Upper lobe of left lung (tissue), 6 donors: ENCODE data around the gene SELENOK. TPM values are rescaled to one million over a fixed set of nuclear protein-coding genes. Genes with fewer than 3 reads are reported as not detected.
A peak's percentile ranks its signal among the peaks of the same experiment; 100 is the strongest.

Experiments
- ATAC-seq, 2 donors: fragments of 200-7000 bp; cut with Tn5 transposase; one replicate each; pipeline ENCODE4 v1.9.1; 2022; ENCODE audit warnings: mild to moderate bottlenecking in 2 of 2, moderate library complexity in 2 of 2; ENCODE audit not compliant: low FRiP score in 2 of 2
- DNase-seq, 2 donors: peaks; one replicate each; pipeline ENCODE4 v3.0.0-alpha.2; 2019 to 2020
- H3K27ac ChIP-seq, 4 donors: fragments of 200-600 bp; sonication (generic); one replicate each; pipeline ENCODE4 v1.5.1; 2016 to 2019
- H3K27me3 ChIP-seq, 4 donors: fragments of 200-600 bp; sonication (generic); one replicate each; pipeline ENCODE4 v1.5.1; 2017 to 2019
- H3K36me3 ChIP-seq, 4 donors: fragments of 200-600 bp; sonication (generic); one replicate each; pipeline ENCODE4 v1.5.1; 2016 to 2019
- H3K4me1 ChIP-seq, 4 donors: fragments of 200-600 bp; sonication (generic); one replicate each; pipeline ENCODE4 v1.5.1; 2018 to 2019
- H3K4me3 ChIP-seq, 4 donors: fragments of 200-600 bp; sonication (generic); one replicate each; pipeline ENCODE4 v1.5.1; 2017 to 2019; ENCODE audit warnings: mild to moderate bottlenecking in 2 of 4, moderate library complexity in 1 of 4
- H3K9me3 ChIP-seq, 4 donors: fragments of 200-600 bp; sonication (generic); one replicate each; pipeline ENCODE4 v1.5.1; 2018 to 2019
- EP300 ChIP-seq, 4 donors: sonication (generic); formaldehyde crosslinking; IDR thresholded peaks; one replicate each; pipeline ENCODE4 v1.5.1; 2017; ENCODE audit warnings: antibody characterized with exemption in 4 of 4, control low read depth in 2 of 4
- POLR2A ChIP-seq, 4 donors: fragments of 450-650 bp; IDR thresholded peaks; one replicate each; pipeline ENCODE4 v1.5.1; 2016 to 2017; ENCODE audit warnings: antibody characterized with exemption in 4 of 4, mild to moderate bottlenecking in 2 of 4
- POLR2AphosphoS5 ChIP-seq, 2 donors: sonication (generic); formaldehyde crosslinking; IDR thresholded peaks; one replicate each; pipeline ENCODE4 v1.5.1; 2017; ENCODE audit warnings: antibody characterized with exemption in 2 of 2
- WGBS, 2 donors: methylation state at CpG; one replicate each; pipeline ENCODE4 v1.1.5; 2017 to 2018; 5-methylcytosine and 5-hydroxymethylcytosine counted together
- total RNA-seq, 6 donors: library from RNA; depleted of rRNA in 4 of 6; stranded (reverse); fragments of >200 nt in 4 of 6; gene quantifications; one replicate each; pipeline versions ENCODE4 v1.1.0 to v1.2.1, GENCODE V29; 2016 to 2021
- TF ChIP-seq, protein P1 (sequence below), 6 experiments: fragments of 450-650 bp in 4 of 6; fragments of 200-600 bp in 2 of 6; sonication (generic) in 2 of 6; IDR thresholded peaks; one replicate each; pipeline ENCODE4 v1.5.1; 2016 to 2019; ENCODE audit warnings: antibody characterized with exemption in 6 of 6
- donor health status: DM: no; HTN: no; CAD: no; lungs with moderate emphysema.
- donor health status: DM: no; HTN: yes; CAD: no; lungs with severe emphysema.

The SELENOK gene
- total RNA-seq = 10 to 100 TPM in 5 of 6 donors, 1 to 10 TPM in 1; 9.4 to 97.3 (median 44.0) TPM

DNA sequence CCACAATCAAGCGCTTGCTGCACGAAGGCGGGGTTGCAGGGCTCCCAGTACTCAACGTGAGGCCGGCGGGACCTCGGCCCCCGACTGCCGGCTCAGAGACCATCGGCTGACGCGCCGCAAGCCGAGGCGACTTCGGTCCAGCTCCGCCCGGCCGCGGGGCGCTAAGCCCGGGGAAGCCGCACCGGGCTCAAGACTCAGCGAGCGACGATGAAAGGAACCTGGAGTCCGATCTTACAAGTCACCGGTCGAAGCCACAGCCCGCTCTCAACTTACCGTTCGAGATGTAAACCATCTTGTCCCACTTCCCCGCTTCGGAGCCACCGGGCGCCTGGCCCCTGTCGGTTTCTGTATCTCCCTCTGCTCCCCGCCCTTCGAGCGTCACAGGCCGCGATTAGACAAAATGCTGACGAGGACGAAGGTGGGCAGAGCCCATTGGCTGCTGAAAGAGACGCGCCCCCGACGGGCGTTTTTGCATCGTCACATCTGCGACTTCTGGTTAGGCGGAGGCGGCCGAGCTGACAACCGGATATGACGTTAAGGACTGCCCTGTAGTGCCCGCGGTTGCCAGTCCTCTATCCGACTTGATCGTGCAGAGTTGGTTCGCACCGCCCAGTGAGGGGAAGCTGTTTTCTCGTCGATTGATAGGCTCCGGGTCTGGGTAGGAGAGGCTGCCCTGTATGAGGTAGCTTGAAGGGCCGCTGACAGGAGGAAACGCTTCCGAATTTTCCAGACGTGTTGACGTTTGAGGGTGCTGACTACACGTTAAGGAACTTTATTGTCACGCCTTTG is at the start of gene SELENOK:
Gene SELENOK (minus strand): TSS at position 363 of the 789 bp plus-strand sequence.
- no peaks in the 10 kb centered on the region for H3K9me3 ChIP-seq
- peaks cover 0 to 17% (median 0%) of the 10 kb centered on the region in 4 donors for H3K36me3 ChIP-seq
- H3K27me3 ChIP-seq = no peaks in the 10 kb centered on the region
- DNase-seq (peak; percentile 94 to 99), ATAC-seq (peak; percentile 99)
- peaks cover 23 to 25% (median 23%) of the 10 kb centered on the region in 4 donors for H3K4me1 ChIP-seq
- peak within 1 kb of the TSS; percentile 93 to 99 (median 96) for H3K27ac ChIP-seq
- TF ChIP-seq, protein P1, sequence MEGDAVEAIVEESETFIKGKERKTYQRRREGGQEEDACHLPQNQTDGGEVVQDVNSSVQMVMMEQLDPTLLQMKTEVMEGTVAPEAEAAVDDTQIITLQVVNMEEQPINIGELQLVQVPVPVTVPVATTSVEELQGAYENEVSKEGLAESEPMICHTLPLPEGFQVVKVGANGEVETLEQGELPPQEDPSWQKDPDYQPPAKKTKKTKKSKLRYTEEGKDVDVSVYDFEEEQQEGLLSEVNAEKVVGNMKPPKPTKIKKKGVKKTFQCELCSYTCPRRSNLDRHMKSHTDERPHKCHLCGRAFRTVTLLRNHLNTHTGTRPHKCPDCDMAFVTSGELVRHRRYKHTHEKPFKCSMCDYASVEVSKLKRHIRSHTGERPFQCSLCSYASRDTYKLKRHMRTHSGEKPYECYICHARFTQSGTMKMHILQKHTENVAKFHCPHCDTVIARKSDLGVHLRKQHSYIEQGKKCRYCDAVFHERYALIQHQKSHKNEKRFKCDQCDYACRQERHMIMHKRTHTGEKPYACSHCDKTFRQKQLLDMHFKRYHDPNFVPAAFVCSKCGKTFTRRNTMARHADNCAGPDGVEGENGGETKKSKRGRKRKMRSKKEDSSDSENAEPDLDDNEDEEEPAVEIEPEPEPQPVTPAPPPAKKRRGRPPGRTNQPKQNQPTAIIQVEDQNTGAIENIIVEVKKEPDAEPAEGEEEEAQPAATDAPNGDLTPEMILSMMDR (IDR thresholded peaks at IDR 0.05) = peak in 2 of 6 experiments; percentile 10 to 11
- TF ChIP-seq POLR2AphosphoS5 (IDR thresholded peaks at IDR 0.05) = peak; percentile 95 to 98
- TF ChIP-seq EP300 (IDR thresholded peaks at IDR 0.05) = peak in 2 of 4 donors; percentile 19 to 51
- TF ChIP-seq POLR2A (IDR thresholded peaks at IDR 0.05) = peak; percentile 54 to 98 (median 96)
- H3K4me3 ChIP-seq = peak within 1 kb of the TSS; percentile 63 to 99 (median 91)
- 1 to 3% methylated on average over 8 to 73 of the region's 73 CpGs for WGBS, 2 donors

DNA sequence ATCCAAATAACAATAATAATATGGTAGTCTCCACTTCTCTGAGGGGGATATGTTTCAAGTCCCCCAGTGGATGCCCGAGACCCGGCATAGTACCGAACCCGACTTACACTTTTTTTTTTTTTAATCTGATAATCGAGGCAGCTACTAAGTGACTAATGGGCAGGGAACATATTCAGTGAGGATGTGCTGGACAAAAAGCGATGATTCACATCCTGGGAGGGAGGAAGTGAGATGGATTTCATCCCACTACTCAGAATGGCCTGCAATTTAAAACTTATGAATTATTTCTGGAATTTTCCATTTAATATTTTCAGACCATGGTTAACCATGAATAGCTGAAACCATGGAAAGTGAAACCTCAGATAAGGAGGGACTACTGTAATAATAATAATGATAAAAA is 49.5 kb upstream of the SELENOK start:
- DNase-seq = no peak
- no peak overlapping the region for H3K4me3 ChIP-seq
- no peak overlapping the region for H3K27ac ChIP-seq
- TF ChIP-seq POLR2AphosphoS5 (IDR thresholded peaks at IDR 0.05) = no peak
- TF ChIP-seq, protein P1 (IDR thresholded peaks at IDR 0.05) = no peak
- TF ChIP-seq EP300 (IDR thresholded peaks at IDR 0.05) = no peak
- TF ChIP-seq POLR2A (IDR thresholded peaks at IDR 0.05) = no peak
- WGBS, 2 donors = 70 to 78% methylated on average over 6 of the region's 6 CpGs
- no peak for ATAC-seq
- H3K4me1 ChIP-seq = no peaks in the 10 kb centered on the region
- H3K9me3 ChIP-seq = peaks cover 0 to 7% (median 5%) of the 10 kb centered on the region in 4 donors
- H3K36me3 ChIP-seq = no peaks in the 10 kb centered on the region
- H3K27me3 ChIP-seq = no peaks in the 10 kb centered on the region

DNA sequence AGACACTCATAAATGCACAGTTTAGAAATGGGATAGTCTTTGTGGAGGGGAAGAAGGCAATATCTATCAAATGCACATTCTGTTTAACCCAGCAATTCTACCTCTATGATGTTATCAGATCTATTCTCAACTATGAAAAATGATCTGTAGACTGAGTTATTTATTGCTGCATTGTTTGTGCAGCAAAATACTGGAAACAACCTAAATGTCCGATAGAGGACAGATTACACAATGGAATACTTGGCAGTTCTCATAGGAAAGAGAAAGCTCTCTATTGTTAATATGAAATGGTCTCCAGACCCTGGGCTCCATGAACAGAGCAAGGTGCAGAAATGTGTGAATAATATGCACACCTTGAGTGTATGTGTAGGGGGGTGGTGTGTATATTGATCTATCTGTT is 49.0 kb upstream of the SELENOK start:
- ATAC-seq (no peak), DNase-seq (no peak)
- H3K4me3 ChIP-seq = no peak overlapping the region
- H3K27me3 ChIP-seq = no peaks in the 10 kb centered on the region
- no peaks in the 10 kb centered on the region for H3K36me3 ChIP-seq
- no peaks in the 10 kb centered on the region for H3K4me1 ChIP-seq
- TF ChIP-seq POLR2AphosphoS5 (IDR thresholded peaks at IDR 0.05) = no peak
- no peak for TF ChIP-seq EP300 (IDR thresholded peaks at IDR 0.05)
- no peak for TF ChIP-seq POLR2A (IDR thresholded peaks at IDR 0.05)
- TF ChIP-seq, protein P1 (IDR thresholded peaks at IDR 0.05) = no peak
- WGBS, 2 donors = 17 to 23% methylated on average over 1 of the region's 1 CpG
- H3K9me3 ChIP-seq = peaks cover under 1 to 3% (median 3%) of the 10 kb centered on the region in 4 donors
- no peak overlapping the region for H3K27ac ChIP-seq

DNA sequence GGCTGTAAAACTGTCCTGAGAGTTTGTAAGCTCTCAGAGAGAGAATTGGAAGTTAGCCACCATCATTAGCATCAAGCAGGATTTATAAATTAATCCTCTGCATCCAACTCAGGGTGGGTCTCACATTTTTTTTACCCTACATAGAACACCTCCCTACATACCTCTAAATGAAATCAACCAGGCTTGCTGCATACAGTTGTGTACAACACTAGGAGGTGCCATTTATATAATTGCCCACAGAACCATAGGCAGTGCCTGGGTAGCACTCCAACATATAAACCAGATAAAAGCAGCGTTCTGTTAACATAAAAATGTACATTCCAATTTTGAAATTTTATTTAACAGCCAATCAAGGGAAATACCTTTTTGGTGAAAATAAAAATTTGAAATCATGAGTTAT is 48.2 kb upstream of the SELENOK start:
- no peaks in the 10 kb centered on the region for H3K4me1 ChIP-seq
- H3K36me3 ChIP-seq = no peaks in the 10 kb centered on the region
- DNase-seq = no peak
- TF ChIP-seq, protein P1 (IDR thresholded peaks at IDR 0.05) = peak in 1 of 6 experiments; percentile 11
- no peak for TF ChIP-seq POLR2AphosphoS5 (IDR thresholded peaks at IDR 0.05)
- peaks cover 0 to 11% (median 4%) of the 10 kb centered on the region in 4 donors for H3K9me3 ChIP-seq
- no peak overlapping the region for H3K4me3 ChIP-seq
- ATAC-seq = no peak
- no peaks in the 10 kb centered on the region for H3K27me3 ChIP-seq
- H3K27ac ChIP-seq = no peak overlapping the region
- WGBS, 2 donors = 58 to 61% methylated on average over 1 of the region's 1 CpG
